ENCODE data around the gene MSN.

Gene MSN

GRCh38 chrX:65783746-65784145 is 116.3 kb downstream of the MSN start:
- in situ Hi-C loops (cut with HindIII; ENCODE audit: low sequenced_read_pairs) = no loop called here

All from DLD1 (cell line).